Fibroblast of mammary gland (primary cell): ENCODE results near the gene AZU1.
"Not testable (repeated sequence)": the region's sequence is repeated elsewhere in the genome, so short reads cannot be mapped to it uniquely, and the experiment has no call there.

Experiments used
- DNase-seq: peaks from one replicate; pipeline ENCODE4 v3.0.0-alpha.2; 2010; ENCODE audit warnings: low read depth
- H3K4me3 ChIP-seq: 2 replicates; pipeline ENCODE4 v1.5.1; 2011; ENCODE audit warnings: low read depth, mild to moderate bottlenecking, low read length, moderate library complexity; ENCODE audit not compliant: control insufficient read depth
- TF ChIP-seq, protein P1 (sequence below): conservative IDR thresholded peaks from 2 replicates; pipeline ENCODE4 v1.5.1; 2011; ENCODE audit warnings: low read depth, low read length, inconsistent platforms; ENCODE audit not compliant: control insufficient read depth, insufficient read depth

The AZU1 gene

GRCh38 chr19:815775-816499 lies 11.7 kb upstream of the AZU1 start:
- H3K4me3 ChIP-seq = no peak overlapping the region
- TF ChIP-seq, protein P1, sequence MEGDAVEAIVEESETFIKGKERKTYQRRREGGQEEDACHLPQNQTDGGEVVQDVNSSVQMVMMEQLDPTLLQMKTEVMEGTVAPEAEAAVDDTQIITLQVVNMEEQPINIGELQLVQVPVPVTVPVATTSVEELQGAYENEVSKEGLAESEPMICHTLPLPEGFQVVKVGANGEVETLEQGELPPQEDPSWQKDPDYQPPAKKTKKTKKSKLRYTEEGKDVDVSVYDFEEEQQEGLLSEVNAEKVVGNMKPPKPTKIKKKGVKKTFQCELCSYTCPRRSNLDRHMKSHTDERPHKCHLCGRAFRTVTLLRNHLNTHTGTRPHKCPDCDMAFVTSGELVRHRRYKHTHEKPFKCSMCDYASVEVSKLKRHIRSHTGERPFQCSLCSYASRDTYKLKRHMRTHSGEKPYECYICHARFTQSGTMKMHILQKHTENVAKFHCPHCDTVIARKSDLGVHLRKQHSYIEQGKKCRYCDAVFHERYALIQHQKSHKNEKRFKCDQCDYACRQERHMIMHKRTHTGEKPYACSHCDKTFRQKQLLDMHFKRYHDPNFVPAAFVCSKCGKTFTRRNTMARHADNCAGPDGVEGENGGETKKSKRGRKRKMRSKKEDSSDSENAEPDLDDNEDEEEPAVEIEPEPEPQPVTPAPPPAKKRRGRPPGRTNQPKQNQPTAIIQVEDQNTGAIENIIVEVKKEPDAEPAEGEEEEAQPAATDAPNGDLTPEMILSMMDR = no peak
- DNase-seq = no peak

DNA sequence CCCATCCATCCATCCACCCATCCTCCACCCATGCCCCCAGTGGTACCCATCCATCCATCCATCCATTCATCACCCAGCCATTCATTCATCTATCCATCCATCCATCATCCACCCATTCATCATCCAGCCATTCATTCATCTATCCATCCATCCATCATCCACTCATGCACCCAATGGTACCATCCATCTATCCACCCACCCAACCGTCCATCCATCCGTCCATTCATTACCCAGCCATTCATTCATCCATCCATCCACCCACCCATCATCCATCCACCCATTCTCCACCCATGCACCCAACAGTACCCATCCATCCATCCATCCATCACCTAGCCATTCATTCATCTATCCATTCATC lies 11.2 kb upstream of the AZU1 start:
- no peak for DNase-seq
- TF ChIP-seq, protein P1 = no peak
- H3K4me3 ChIP-seq = no peak overlapping the region

DNA sequence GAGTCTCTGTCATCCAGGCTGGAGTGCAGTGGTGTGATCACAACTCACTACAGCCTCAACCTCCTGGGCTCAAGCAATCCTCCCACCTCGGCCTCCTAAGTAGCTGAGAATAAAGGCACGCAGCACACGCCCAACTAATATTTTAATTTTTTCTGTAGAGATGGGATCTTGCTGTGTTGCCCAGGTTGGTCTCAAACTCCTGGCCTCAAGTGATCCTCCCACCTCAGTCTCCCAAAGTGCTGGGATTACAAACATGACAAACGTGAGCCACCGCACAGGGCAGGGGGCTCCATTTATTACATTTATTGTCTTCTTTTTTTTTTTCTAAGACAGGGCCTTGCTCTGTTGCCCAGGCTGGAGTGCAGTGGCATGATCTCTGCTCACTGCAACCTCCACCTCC lies 7.4 kb upstream of the AZU1 start:
- not testable (repeated sequence) for H3K4me3 ChIP-seq, DNase-seq

DNA sequence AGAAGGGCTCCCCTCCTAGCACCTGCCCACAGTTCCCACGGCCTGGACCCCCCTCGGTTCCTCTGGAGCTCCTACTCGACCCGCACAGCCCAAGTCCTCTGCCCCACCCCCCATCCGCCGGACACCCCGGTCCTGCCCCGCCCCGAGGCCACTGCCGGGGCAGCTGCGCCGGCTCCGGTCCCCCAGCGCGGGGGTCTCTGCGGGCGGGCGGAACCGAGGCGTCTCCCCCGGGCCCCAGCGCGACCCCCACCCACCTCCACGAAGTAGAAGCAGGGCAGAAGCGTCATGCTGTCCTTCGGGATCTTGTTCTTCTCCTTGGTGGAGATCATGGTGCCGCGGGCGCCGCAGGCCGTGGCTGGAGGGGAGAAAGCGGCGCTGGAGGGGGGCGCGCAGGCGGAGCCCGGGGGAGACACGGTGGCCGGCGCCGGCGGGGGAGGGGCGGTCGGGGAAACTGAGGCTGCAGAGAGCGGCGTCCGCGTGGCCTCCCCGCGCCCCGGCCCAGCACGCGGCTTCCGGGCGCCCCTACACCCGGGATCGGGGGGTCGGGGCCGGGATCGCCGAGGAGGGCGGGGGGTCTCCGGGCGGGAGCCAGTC lies 6.3 kb upstream of the AZU1 start:
- no peak overlapping the region for H3K4me3 ChIP-seq
- TF ChIP-seq, protein P1 = no peak

DNA sequence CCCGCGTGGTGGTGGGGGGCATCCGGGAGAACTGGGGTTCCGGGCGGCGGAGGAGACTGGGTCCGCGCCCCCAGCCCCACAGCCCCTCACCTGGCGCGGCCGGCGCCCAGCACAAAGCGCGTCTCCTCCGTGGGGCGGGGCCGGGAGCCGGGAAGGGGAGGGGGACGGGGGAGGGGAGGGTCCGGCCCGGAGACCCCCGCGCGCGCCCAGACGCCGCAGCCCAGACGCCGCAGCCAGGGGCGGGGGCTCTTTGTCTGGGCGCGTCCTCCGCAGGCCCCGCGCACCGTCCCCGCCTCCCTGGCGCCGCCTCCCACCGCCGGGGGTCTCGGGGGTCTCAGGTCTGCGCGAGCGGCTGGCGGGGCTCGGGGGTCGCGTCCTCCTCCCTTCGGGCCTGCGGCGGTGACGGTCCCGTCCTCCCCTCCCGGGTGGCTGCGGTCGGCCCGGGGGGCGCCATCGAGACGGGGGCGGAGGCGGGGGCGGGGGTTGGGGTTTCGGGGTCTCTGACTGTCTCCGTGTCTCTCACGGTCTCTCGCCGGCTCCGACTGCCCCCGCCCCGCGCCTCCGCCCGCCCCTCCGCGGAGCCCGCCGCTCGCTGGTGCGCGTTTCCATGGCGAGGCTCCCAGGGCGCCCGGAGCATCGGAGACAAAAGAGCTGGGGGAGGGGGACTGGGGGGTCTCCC lies 5.7 kb upstream of the AZU1 start, which contains the start of gene PLPPR3:
Gene PLPPR3, minus strand, starts transcription at position 131 of the 679 bp plus-strand sequence. CDS start 396 bp downstream, outside the sequence.
- TF ChIP-seq, protein P1 = no peak
- H3K4me3 ChIP-seq = no peak within 1 kb of the TSS
- no peak for DNase-seq

More for the DNA sequence above, 6.3 kb upstream of the AZU1 start:
- no peak for DNase-seq

DNA sequence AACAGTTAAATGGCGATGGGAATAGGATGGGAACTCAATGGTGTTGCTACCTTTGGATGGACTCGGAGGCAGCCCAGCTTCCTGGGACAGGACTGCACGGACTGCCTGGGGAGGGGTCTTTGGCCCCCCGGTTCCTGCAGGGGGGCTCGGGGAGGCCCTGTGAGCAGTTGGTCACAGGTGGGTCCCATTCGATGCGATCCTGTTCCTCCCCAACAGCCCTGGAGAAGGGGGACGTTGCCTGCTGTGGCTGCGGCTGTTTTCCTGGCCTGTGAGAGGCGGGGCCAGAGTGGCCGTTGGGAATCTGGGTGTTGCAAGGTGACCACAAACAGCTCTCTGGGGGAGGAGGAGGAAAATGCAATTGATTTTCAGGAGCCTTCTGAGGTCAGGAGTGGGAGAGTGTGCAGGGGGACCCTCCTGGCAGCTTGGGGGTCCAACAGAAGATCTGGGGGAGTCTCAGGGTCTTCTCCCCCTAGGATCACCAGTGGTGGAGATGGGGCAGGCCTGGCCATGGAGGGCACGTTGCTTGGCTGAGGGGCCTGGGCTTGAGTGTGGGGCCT lies 4.0 kb upstream of the AZU1 start:
- TF ChIP-seq, protein P1 = no peak
- no peak overlapping the region for H3K4me3 ChIP-seq
- DNase-seq = no peak

GRCh38 chr19:824885-825284 lies 2.8 kb upstream of the AZU1 start:
- TF ChIP-seq, protein P1 = no peak
- DNase-seq = no peak
- H3K4me3 ChIP-seq = no peak overlapping the region
